ENCODE data around the gene CANT1. TPM values are rescaled to one million over a fixed set of nuclear protein-coding genes. Genes with fewer than 3 reads are reported as not detected.

Gene CANT1
- total and polyA plus RNA-seq, 7 donors, result 10.2 to 34.3 (median 22.5) TPM

GRCh38 chr17:79049821-79050220, 40.3 kb upstream of the CANT1 start:
- TF ChIP-seq, protein P1, sequence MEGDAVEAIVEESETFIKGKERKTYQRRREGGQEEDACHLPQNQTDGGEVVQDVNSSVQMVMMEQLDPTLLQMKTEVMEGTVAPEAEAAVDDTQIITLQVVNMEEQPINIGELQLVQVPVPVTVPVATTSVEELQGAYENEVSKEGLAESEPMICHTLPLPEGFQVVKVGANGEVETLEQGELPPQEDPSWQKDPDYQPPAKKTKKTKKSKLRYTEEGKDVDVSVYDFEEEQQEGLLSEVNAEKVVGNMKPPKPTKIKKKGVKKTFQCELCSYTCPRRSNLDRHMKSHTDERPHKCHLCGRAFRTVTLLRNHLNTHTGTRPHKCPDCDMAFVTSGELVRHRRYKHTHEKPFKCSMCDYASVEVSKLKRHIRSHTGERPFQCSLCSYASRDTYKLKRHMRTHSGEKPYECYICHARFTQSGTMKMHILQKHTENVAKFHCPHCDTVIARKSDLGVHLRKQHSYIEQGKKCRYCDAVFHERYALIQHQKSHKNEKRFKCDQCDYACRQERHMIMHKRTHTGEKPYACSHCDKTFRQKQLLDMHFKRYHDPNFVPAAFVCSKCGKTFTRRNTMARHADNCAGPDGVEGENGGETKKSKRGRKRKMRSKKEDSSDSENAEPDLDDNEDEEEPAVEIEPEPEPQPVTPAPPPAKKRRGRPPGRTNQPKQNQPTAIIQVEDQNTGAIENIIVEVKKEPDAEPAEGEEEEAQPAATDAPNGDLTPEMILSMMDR (IDR thresholded peaks at IDR 0.05), result no peak
- peaks cover 3% of the 10 kb centered on the region for H3K9me3 ChIP-seq
- no peak overlapping the region for H3K4me3 ChIP-seq
- H3K27me3 ChIP-seq (ENCODE audit: insufficient read depth in 3 of 3, low read length in 2 of 3), result peaks cover 0 to 22% (median 5%) of the 10 kb centered on the region in 3 donors
- intact Hi-C loops (cut with DNase I), result loop anchor here in 1 of 2 donors (5.0 kb wide), 1 partner anchor 32 kb away; no protein-coding TSS in a partner anchor
- DNase-seq (peak in 1 of 2 donors; percentile 42), ATAC-seq (no peak)
- H3K36me3 ChIP-seq (ENCODE audit: insufficient read depth in 1 of 2, low read depth in 1 of 2), result no peaks in the 10 kb centered on the region
- WGBS, 3 donors, result 95 to 96% (median 95%) methylated on average over 10 to 11 of the region's 11 CpGs
- H3K4me1 ChIP-seq, result peaks cover 5% of the 10 kb centered on the region
- H3K27ac ChIP-seq, result no peak overlapping the region

DNA sequence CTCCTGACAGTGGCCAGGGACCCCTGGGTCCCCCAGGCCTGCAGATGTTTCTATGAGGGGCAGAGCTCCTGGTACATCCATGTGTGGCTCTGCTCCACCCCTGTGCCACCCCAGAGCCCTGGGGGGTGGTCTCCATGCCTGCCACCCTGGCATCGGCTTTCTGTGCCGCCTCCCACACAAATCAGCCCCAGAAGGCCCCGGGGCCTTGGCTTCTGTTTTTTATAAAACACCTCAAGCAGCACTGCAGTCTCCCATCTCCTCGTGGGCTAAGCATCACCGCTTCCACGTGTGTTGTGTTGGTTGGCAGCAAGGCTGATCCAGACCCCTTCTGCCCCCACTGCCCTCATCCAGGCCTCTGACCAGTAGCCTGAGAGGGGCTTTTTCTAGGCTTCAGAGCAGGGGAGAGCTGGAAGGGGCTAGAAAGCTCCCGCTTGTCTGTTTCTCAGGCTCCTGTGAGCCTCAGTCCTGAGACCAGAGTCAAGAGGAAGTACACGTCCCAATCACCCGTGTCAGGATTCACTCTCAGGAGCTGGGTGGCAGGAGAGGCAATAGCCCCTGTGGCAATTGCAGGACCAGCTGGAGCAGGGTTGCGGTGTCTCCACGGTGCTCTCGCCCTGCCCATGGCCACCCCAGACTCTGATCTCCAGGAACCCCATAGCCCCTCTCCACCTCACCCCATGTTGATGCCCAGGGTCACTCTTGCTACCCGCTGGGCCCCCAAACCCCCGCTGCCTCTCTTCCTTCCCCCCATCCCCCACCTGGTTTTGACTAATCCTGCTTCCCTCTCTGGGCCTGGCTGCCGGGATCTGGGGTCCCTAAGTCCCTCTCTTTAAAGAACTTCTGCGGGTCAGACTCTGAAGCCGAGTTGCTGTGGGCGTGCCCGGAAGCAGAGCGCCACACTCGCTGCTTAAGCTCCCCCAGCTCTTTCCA, 39.5 kb upstream of the CANT1 start:
- TF ChIP-seq, protein P1 (IDR thresholded peaks at IDR 0.05), result no peak
- Histone ChIP-seq H3K4me3 (no peak overlapping the region), H3K27ac (no peak overlapping the region), H3K36me3 (ENCODE audit: insufficient read depth in 1 of 2, low read depth in 1 of 2) (no peaks in the 10 kb centered on the region), H3K9me3 (no peaks in the 10 kb centered on the region), H3K4me1 (peaks cover 5% of the 10 kb centered on the region), H3K27me3 (ENCODE audit: insufficient read depth in 3 of 3, low read length in 2 of 3) (peaks cover 0 to 22% (median 5%) of the 10 kb centered on the region in 3 donors)
- intact Hi-C loops (cut with DNase I), result loop anchor here in 1 of 2 donors (5.0 kb wide), 1 partner anchor 33 kb away; no protein-coding TSS in a partner anchor
- WGBS, 3 donors, result 86 to 90% (median 90%) methylated on average over 21 of the region's 21 CpGs
- DNase-seq (peak in 1 of 2 donors; percentile 44), ATAC-seq (no peak)

DNA sequence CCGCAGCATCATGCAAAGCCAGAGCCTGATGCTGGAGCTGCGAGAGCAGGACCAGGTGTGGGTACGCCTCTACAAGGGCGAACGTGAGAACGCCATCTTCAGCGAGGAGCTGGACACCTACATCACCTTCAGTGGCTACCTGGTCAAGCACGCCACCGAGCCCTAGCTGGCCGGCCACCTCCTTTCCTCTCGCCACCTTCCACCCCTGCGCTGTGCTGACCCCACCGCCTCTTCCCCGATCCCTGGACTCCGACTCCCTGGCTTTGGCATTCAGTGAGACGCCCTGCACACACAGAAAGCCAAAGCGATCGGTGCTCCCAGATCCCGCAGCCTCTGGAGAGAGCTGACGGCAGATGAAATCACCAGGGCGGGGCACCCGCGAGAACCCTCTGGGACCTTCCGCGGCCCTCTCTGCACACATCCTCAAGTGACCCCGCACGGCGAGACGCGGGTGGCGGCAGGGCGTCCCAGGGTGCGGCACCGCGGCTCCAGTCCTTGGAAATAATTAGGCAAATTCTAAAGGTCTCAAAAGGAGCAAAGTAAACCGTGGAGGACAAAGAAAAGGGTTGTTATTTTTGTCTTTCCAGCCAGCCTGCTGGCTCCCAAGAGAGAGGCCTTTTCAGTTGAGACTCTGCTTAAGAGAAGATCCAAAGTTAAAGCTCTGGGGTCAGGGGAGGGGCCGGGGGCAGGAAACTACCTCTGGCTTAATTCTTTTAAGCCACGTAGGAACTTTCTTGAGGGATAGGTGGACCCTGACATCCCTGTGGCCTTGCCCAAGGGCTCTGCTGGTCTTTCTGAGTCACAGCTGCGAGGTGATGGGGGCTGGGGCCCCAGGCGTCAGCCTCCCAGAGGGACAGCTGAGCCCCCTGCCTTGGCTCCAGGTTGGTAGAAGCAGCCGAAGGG, 38.6 kb upstream of the CANT1 start:
- WGBS, 3 donors, result 80 to 85% (median 84%) methylated on average over 41 of the region's 41 CpGs
- DNase-seq, result peak in 1 of 2 donors; percentile 67
- peaks cover 5% of the 10 kb centered on the region for H3K4me1 ChIP-seq
- ATAC-seq, result no peak
- no peak overlapping the region for H3K4me3 ChIP-seq
- TF ChIP-seq, protein P1 (IDR thresholded peaks at IDR 0.05), result no peak
- H3K27ac ChIP-seq, result no peak overlapping the region
- H3K36me3 ChIP-seq (ENCODE audit: insufficient read depth in 1 of 2, low read depth in 1 of 2), result no peaks in the 10 kb centered on the region
- no peaks in the 10 kb centered on the region for H3K9me3 ChIP-seq
- intact Hi-C loops (cut with DNase I), result loop anchor here in 1 of 2 donors (5.0 kb wide), 1 partner anchor 34 kb away; no protein-coding TSS in a partner anchor
- peaks cover 0 to 22% (median 5%) of the 10 kb centered on the region in 3 donors for H3K27me3 ChIP-seq (ENCODE audit: insufficient read depth in 3 of 3, low read length in 2 of 3)

GRCh38 chr17:79047291-79047920, 37.8 kb upstream of the CANT1 start:
- Histone ChIP-seq H3K36me3 (ENCODE audit: insufficient read depth in 1 of 2, low read depth in 1 of 2) (no peaks in the 10 kb centered on the region), H3K9me3 (no peaks in the 10 kb centered on the region), H3K27me3 (ENCODE audit: insufficient read depth in 3 of 3, low read length in 2 of 3) (peaks cover 0 to 22% (median 5%) of the 10 kb centered on the region in 3 donors), H3K4me3 (no peak overlapping the region), H3K27ac (peak overlapping the region; percentile 23), H3K4me1 (peaks cover 5% of the 10 kb centered on the region)
- intact Hi-C loops (cut with DNase I), result loop anchor here in 1 of 2 donors (5.0 kb wide), 1 partner anchor 35 kb away; no protein-coding TSS in a partner anchor
- peak in 1 of 2 donors; percentile 69 for DNase-seq
- TF ChIP-seq, protein P1 (IDR thresholded peaks at IDR 0.05), result no peak
- WGBS, 3 donors, result 62 to 69% (median 62%) methylated on average over 30 of the region's 30 CpGs
- peak in 1 of 4 donors; percentile 16 for ATAC-seq

All from psoas muscle (tissue), 8 donors.